DMS153 treated with DMSO at 0.1 percent for 48 hours (cell line): ENCODE data around the gene KIAA1614.

Source experiments
- DNase-seq: peaks from one replicate; lab custom pipeline; 2025; ENCODE audit not compliant: unreplicated experiment; lab: John Stamatoyannopoulos, UW

Gene KIAA1614

GRCh38 chr1:180941518-180942275 lies 29.0 kb downstream of the KIAA1614 start:
- no peak for DNase-seq

- DNase-seq: no peak
Measured at GRCh38 chr1:180945151-180945550, 32.5 kb downstream of the KIAA1614 start.

- no peak for DNase-seq
Measured at GRCh38 chr1:180945551-180945950, 32.9 kb downstream of the KIAA1614 start.

GRCh38 chr1:180946056-180946455 lies 33.4 kb downstream of the KIAA1614 start:
- DNase-seq: no peak

- no peak for DNase-seq
Measured at GRCh38 chr1:180946541-180947498, 34.1 kb downstream of the KIAA1614 start.

- DNase-seq: no peak
Measured at GRCh38 chr1:180947499-180947885, 34.8 kb downstream of the KIAA1614 start.

- DNase-seq: no peak
Measured at GRCh38 chr1:180947901-180948640, 35.4 kb downstream of the KIAA1614 start.

GRCh38 chr1:180948641-180949615 lies 36.2 kb downstream of the KIAA1614 start:
- DNase-seq: no peak

GRCh38 chr1:180949616-180950000 lies 36.9 kb downstream of the KIAA1614 start:
- DNase-seq: no peak

GRCh38 chr1:180950321-180950720 lies 37.6 kb downstream of the KIAA1614 start:
- no peak for DNase-seq

- no peak for DNase-seq
Measured at GRCh38 chr1:180951186-180951745, 38.6 kb downstream of the KIAA1614 start.

GRCh38 chr1:180951836-180952656 lies 39.3 kb downstream of the KIAA1614 start:
- DNase-seq: no peak

GRCh38 chr1:180952657-180953013 lies 39.9 kb downstream of the KIAA1614 start:
- DNase-seq: no peak

GRCh38 chr1:180953291-180954004 lies 40.8 kb downstream of the KIAA1614 start:
- peak; percentile 55 for DNase-seq

GRCh38 chr1:180954005-180954800 lies 41.5 kb downstream of the KIAA1614 start:
- DNase-seq: peak; percentile 48

GRCh38 chr1:180954801-180955165 lies 42.1 kb downstream of the KIAA1614 start:
- no peak for DNase-seq

- no peak for DNase-seq
Measured at GRCh38 chr1:180956028-180956640, 43.4 kb downstream of the KIAA1614 start.
